Activated CD4-positive, alpha-beta memory T cell treated with anti-CD3 and anti-CD28 coated beads, Interleukin-2, amount 10 ng/mL, durations not matched to agents 7 days and 5 days (primary cell): ENCODE results near the gene KCNH2. TPM values are rescaled to one million over a fixed set of nuclear protein-coding genes. Genes with fewer than 3 reads are reported as not detected.
A peak's percentile ranks its signal among the peaks of the same experiment; 100 is the strongest.

Experiments used
- CTCF ChIA-PET: fragments of 350-600 bp; sonication (Branson Sonifier 250); formaldehyde crosslinking; loops from one replicate; lab custom pipeline; 2021; ENCODE audit warnings: antibody characterized with exemption, inconsistent platforms; lab: Charles Lee
- POLR2A ChIA-PET: fragments of 350-600 bp; sonication (Branson Sonifier 250); formaldehyde crosslinking; loops from one replicate; lab custom pipeline; 2021; ENCODE audit warnings: antibody characterized with exemption; lab: Charles Lee
- DNase-seq: peaks from one replicate; pipeline ENCODE4 v3.0.0-alpha.2; 2020
- H3K27ac Mint-ChIP-seq: one replicate; pipeline ENCODE4 v1.8.0; 2021; ENCODE audit warnings: mild to moderate bottlenecking, mixed read lengths
- H3K27me3 Mint-ChIP-seq: one replicate; pipeline ENCODE4 v1.8.0; 2021; ENCODE audit warnings: mixed read lengths
- H3K36me3 Mint-ChIP-seq: one replicate; pipeline ENCODE4 v1.8.0; 2021; ENCODE audit warnings: low read depth, mixed read lengths
- H3K4me1 Mint-ChIP-seq: one replicate; pipeline ENCODE4 v1.8.0; 2021; ENCODE audit warnings: mixed read lengths
- H3K4me3 Mint-ChIP-seq: one replicate; pipeline ENCODE4 v1.8.0; 2021; ENCODE audit warnings: mild to moderate bottlenecking, mixed read lengths
- H3K9me3 Mint-ChIP-seq: one replicate; pipeline ENCODE4 v1.8.0; 2021; ENCODE audit warnings: mixed read lengths
- total RNA-seq, 2 experiments: library from RNA; stranded (reverse); gene quantifications; one replicate each; pipeline ENCODE4 v1.2.3, GENCODE V29; 2021

The KCNH2 gene
- total RNA-seq, 2 experiments from 2014 or later = 0.15 to 0.38 TPM

DNA sequence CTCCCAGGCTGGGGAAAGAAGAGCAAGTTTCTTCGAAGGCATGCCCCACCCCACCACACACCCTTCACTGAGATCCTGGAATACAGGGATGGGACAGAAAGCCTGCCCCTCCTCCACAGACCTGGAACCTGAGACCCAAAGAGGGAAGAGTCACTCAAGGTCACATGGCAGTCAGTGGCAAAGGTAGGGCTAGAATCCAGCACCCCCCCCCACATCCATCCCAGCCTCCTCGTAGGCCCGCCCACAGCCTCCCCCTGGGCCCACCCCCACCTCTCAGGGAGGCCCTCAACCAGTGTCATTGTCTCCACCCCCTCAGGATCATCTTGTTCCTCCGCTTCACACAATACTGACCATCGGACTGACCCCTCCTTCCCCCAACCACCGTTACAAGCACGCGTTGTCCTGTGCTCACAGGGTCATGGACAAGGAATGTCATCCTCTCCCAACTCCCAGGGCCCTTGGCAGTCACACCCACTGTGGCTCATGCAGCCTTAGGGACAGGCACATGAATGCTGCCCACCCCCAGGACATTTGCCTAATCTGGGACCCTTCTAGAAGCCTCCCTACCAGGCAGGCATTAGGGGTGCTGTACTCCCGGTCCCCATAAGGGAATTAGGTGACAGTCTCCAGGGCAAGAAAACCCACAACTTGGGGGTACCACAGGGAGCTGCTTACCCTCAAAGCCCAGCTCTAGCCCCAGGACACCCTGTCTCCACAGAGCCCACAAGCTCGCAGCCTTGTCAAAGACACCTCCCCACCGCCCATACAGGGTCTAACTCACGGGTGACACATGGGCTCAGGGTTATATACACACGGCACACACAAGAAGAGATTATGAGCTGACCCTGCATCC lies 1.4 kb downstream of the KCNH2 start:
- H3K27me3 Mint-ChIP-seq = peaks cover 45% of the 10 kb centered on the region
- H3K27ac Mint-ChIP-seq = no peak overlapping the region
- H3K36me3 Mint-ChIP-seq = peaks cover 2% of the 10 kb centered on the region
- POLR2A ChIA-PET = interaction anchor here (0.9 to 2.0 kb wide), 2 partner anchors 8 to 34 kb away, joined by 3 to 5 read pairs; no protein-coding TSS in a partner anchor
- peaks cover 29% of the 10 kb centered on the region for H3K4me1 Mint-ChIP-seq
- H3K4me3 Mint-ChIP-seq = peak overlapping the region; percentile 46
- CTCF ChIA-PET = interaction anchor here (1.3 kb wide), 1 partner anchor 32 kb away, joined by 4 read pairs; no protein-coding TSS in a partner anchor
- no peaks in the 10 kb centered on the region for H3K9me3 Mint-ChIP-seq
- DNase-seq = no peak

DNA sequence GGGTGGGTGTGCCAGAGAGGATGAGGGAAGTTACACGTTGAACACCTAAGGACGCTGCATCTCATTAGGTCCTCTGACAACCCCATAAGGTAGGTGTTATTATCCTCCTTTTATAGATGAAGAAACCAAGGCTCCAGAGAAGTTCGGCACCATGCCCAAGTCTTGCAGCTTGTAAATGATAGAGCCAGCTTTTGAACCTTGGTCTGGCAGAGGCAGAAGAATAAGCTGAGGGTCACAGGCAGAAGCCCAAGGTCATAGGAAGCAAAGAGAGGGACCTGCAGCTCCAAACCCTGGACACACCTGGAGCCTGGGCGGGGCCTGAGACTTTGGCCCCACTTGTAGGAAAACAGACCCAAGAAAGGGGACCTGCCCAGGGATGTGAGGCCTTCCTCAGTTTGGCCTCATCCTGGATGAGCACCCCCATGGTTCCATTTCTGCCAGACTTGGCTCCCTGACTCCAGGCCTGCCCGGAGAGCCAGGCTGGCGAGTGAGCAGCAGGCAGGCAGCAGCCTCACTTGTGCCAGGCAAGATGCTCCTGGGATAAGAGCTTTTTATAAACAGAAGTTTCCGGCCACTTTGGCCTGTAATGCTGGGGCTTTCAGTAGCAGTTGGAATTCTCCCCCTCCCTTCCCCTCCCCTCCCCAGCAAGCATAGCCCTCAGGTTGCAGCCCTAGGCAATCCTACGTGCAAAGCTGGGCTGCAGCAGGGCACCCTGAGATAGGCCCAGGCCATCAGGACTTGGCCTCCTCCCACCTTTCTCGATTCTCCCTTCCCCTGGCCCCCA lies 2.4 kb downstream of the KCNH2 start:
- Mint-ChIP-seq H3K9me3 (no peaks in the 10 kb centered on the region), H3K4me1 (peaks cover 29% of the 10 kb centered on the region)

GRCh38 chr7:150974468-150975391 lies 3.4 kb downstream of the KCNH2 start:
- CTCF ChIA-PET = interaction anchor here (1.0 to 2.1 kb wide), 6 partner anchors 10 to 44 kb away, joined by 4 to 6 read pairs (median 5); no protein-coding TSS in a partner anchor
- Mint-ChIP-seq H3K27me3 (peaks cover 26% of the 10 kb centered on the region), H3K27ac (peak overlapping the region; percentile 68), H3K4me1 (peaks cover 29% of the 10 kb centered on the region), H3K9me3 (no peaks in the 10 kb centered on the region), H3K4me3 (peak overlapping the region; percentile 83), H3K36me3 (peaks cover 2% of the 10 kb centered on the region)
- POLR2A ChIA-PET = interaction anchor here (0.6 to 2.0 kb wide), 6 partner anchors 9 to 81 kb away, joined by 3 to 5 read pairs (median 4); partner anchors contain the start of gene ABCB8
- DNase-seq = peak; percentile 84

More for the DNA sequence above, 2.4 kb downstream of the KCNH2 start:
- H3K36me3 Mint-ChIP-seq = peaks cover 2% of the 10 kb centered on the region
- POLR2A ChIA-PET = interaction anchor here (0.9 to 2.0 kb wide), 4 partner anchors 8 to 35 kb away, joined by 3 to 5 read pairs (median 4); no protein-coding TSS in a partner anchor
- CTCF ChIA-PET = interaction anchor here (0.6 to 2.1 kb wide), 7 partner anchors 9 to 309 kb away, joined by 3 to 6 read pairs (median 4); partner anchors contain the start of gene ABCB8
- no peak for DNase-seq
- H3K27ac Mint-ChIP-seq = peak overlapping the region; percentile 22
- H3K4me3 Mint-ChIP-seq = peak overlapping the region; percentile 64
- peaks cover 35% of the 10 kb centered on the region for H3K27me3 Mint-ChIP-seq

- H3K27me3 Mint-ChIP-seq = peaks cover 19% of the 10 kb centered on the region
- H3K9me3 Mint-ChIP-seq = no peaks in the 10 kb centered on the region
- POLR2A ChIA-PET = interaction anchor here (0.6 to 1.3 kb wide), 4 partner anchors 9 to 80 kb away, joined by 3 to 4 read pairs (median 3); partner anchors contain the start of gene ABCB8
- peaks cover 29% of the 10 kb centered on the region for H3K4me1 Mint-ChIP-seq
- H3K36me3 Mint-ChIP-seq = peaks cover 2% of the 10 kb centered on the region
- H3K27ac Mint-ChIP-seq = peak overlapping the region; percentile 60
- H3K4me3 Mint-ChIP-seq = peak overlapping the region; percentile 83
- CTCF ChIA-PET = interaction anchor here (1.4 to 2.1 kb wide), 5 partner anchors 10 to 45 kb away, joined by 4 to 7 read pairs (median 5); no protein-coding TSS in a partner anchor
- peak; percentile 28 for DNase-seq
These were observed 4.3 kb downstream of the KCNH2 start for GRCh38 chr7:150973571-150974451.

- Mint-ChIP-seq H3K4me1 (peaks cover 28% of the 10 kb centered on the region), H3K27ac (no peak overlapping the region), H3K36me3 (peaks cover 2% of the 10 kb centered on the region), H3K27me3 (peaks cover 18% of the 10 kb centered on the region), H3K9me3 (no peaks in the 10 kb centered on the region), H3K4me3 (no peak overlapping the region)
- no peak for DNase-seq
- CTCF ChIA-PET = interaction anchor here (0.6 to 2.0 kb wide), 3 partner anchors 10 to 14 kb away, joined by 5 to 7 read pairs (median 5); no protein-coding TSS in a partner anchor
- POLR2A ChIA-PET = interaction anchor here (1.2 kb wide), 1 partner anchor 11 kb away, joined by 3 read pairs; no protein-coding TSS in a partner anchor
These were observed 5.4 kb downstream of the KCNH2 start for GRCh38 chr7:150972741-150973140.

DNA sequence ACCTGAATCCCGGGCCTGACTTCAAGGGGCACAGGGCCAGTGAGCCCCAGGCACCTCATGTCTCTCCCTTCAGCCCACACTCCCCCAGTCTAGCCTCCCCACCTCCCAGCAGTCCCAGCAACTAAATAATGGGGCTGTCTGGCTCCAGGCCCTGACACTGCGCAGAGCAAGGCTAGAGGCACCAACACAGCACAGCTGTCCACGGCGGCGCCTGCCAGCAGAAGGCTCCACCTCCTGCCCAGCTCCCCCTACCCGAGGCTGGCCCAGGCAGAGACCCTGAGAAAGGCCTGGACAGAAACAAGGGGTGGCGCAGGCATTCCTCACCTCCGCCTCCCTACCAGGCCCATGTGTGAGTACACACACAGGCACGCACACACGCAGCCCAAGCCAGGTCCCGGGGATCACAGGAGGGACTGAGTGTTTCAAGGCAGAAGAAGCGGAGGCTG lies 6.1 kb downstream of the KCNH2 start:
- Mint-ChIP-seq H3K9me3 (no peaks in the 10 kb centered on the region), H3K27ac (no peak overlapping the region), H3K27me3 (peaks cover 19% of the 10 kb centered on the region), H3K4me3 (no peak overlapping the region), H3K4me1 (peaks cover 23% of the 10 kb centered on the region), H3K36me3 (peaks cover 2% of the 10 kb centered on the region)
- ChIA-PET POLR2A (no interaction called here), CTCF (interaction anchor here (1.5 to 2.0 kb wide), 2 partner anchors 9 to 12 kb away, joined by 5 to 7 read pairs; no protein-coding TSS in a partner anchor)
- DNase-seq = no peak

- Mint-ChIP-seq H3K27ac (no peak overlapping the region), H3K36me3 (no peaks in the 10 kb centered on the region), H3K4me3 (no peak overlapping the region), H3K9me3 (no peaks in the 10 kb centered on the region), H3K27me3 (peaks cover 18% of the 10 kb centered on the region), H3K4me1 (peaks cover 20% of the 10 kb centered on the region)
- ChIA-PET POLR2A (no interaction called here), CTCF (interaction anchor here (1.2 kb wide), 1 partner anchor 47 kb away, joined by 5 read pairs; no protein-coding TSS in a partner anchor)
- DNase-seq = no peak
These were observed 6.7 kb downstream of the KCNH2 start for GRCh38 chr7:150971242-150972022.

DNA sequence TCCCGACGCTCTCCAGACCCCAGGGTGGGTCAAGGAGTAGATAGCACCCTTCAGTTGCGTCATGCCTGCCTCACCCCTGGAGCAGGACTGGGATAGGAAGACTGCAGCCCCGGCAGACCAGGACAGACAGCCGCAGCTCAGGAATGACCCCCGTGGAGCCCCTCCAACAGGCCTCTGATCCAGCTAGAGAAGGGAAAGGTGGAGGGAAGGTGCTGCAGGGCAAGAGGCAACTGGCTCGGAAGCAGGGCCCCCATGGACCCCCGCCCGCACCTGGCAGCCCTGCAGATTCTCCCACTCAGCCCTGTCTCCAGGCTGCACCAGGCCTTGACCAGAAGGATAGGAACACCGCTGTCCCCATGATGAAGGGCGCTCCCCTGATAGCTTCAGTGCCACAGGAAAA lies 7.7 kb downstream of the KCNH2 start:
- ChIA-PET CTCF (interaction anchor here (1.2 kb wide), 1 partner anchor 48 kb away, joined by 5 read pairs; no protein-coding TSS in a partner anchor), POLR2A (no interaction called here)
- H3K36me3 Mint-ChIP-seq = no peaks in the 10 kb centered on the region
- peaks cover 18% of the 10 kb centered on the region for H3K4me1 Mint-ChIP-seq
- H3K27me3 Mint-ChIP-seq = peaks cover 16% of the 10 kb centered on the region
- no peak for DNase-seq
- H3K4me3 Mint-ChIP-seq = no peak overlapping the region
- H3K27ac Mint-ChIP-seq = no peak overlapping the region
- no peaks in the 10 kb centered on the region for H3K9me3 Mint-ChIP-seq

- Mint-ChIP-seq H3K9me3 (no peaks in the 10 kb centered on the region), H3K27ac (no peak overlapping the region), H3K4me3 (no peak overlapping the region), H3K36me3 (no peaks in the 10 kb centered on the region), H3K4me1 (peaks cover 12% of the 10 kb centered on the region), H3K27me3 (peaks cover 16% of the 10 kb centered on the region)
- DNase-seq = no peak
- ChIA-PET POLR2A (interaction anchor here (0.9 to 1.1 kb wide), 2 partner anchors 25 to 38 kb away, joined by 3 to 4 read pairs; no protein-coding TSS in a partner anchor), CTCF (interaction anchor here (1.2 to 2.3 kb wide), 3 partner anchors 11 to 19 kb away, joined by 3 to 7 read pairs (median 3); no protein-coding TSS in a partner anchor)
These were observed 8.6 kb downstream of the KCNH2 start for GRCh38 chr7:150969475-150969874.
